ENCODE measurements around the gene MS4A2.

The MS4A2 gene

DNA sequence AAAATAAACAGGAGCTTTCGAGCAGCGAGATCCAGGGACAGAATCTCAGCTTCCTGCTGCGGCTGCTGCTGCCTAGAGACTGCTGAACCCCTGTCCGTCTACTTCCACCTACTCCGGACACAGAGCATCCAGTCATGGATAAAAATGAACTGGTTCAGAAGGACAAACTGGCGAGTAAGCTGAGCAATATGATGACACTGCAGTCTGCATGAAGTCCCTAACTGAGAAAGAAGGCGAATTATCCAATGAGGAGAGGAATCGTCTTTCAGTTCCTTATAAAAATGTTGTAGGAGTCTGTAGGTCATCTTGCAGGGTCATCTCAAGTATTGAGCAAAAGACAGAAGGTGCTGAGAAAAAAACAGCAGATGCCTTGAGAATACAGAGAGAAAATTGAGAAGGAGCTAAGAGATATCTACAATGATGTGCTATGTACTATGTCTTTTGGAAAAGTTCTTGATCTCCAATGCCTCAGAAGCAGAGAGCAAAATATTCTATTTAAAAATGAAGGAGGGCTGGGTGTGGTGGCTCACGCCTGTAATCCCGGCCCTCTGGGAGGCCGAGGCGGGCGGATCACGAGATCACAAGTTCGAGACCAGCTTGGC is 11.1 kb upstream of the MS4A2 start:
- Histone ChIP-seq H3K36me3 (ENCODE audit: control insufficient read depth, insufficient read depth, low read length, severe bottlenecking) (no peaks in the 10 kb centered on the region), H3K27me3 (replicated peaks; ENCODE audit: control insufficient read depth, insufficient read depth, low read length) (no peaks in the 10 kb centered on the region), H3K9ac (ENCODE audit: low read length) (no peak overlapping the region), H3K9me3 (ENCODE audit: control insufficient read depth, low read length) (peaks cover 4% of the 10 kb centered on the region), H3K4me3 (ENCODE audit: low read length) (no peak overlapping the region), H3K4me1 (ENCODE audit: control insufficient read depth, insufficient read depth, low read length) (no peaks in the 10 kb centered on the region)
- no peak for DNase-seq (ENCODE audit: low read depth)

DNA sequence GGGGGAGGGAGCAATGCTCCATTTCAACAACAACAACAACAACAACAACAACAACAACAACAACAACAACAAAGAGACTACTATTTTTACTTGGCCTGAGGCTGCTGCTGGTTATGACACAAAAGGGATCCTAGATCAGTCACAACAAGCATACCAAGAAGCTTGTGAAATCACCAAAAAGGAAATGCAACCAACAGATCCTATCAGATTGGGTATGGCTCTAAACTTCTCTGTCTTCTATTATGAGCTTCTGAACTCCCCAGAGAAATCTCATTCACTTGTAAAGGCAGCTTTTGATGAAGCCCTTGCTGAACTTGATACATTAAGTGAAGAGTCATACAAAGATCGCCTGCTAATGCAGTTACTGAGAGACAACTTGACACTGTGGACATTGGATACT is 10.5 kb upstream of the MS4A2 start:
- Histone ChIP-seq H3K9me3 (ENCODE audit: control insufficient read depth, low read length) (peaks cover 4% of the 10 kb centered on the region), H3K36me3 (ENCODE audit: control insufficient read depth, insufficient read depth, low read length, severe bottlenecking) (no peaks in the 10 kb centered on the region), H3K9ac (ENCODE audit: low read length) (no peak overlapping the region), H3K27me3 (replicated peaks; ENCODE audit: control insufficient read depth, insufficient read depth, low read length) (no peaks in the 10 kb centered on the region), H3K4me1 (ENCODE audit: control insufficient read depth, insufficient read depth, low read length) (no peaks in the 10 kb centered on the region), H3K4me3 (ENCODE audit: low read length) (no peak overlapping the region)
- DNase-seq (ENCODE audit: low read depth), result no peak

DNA sequence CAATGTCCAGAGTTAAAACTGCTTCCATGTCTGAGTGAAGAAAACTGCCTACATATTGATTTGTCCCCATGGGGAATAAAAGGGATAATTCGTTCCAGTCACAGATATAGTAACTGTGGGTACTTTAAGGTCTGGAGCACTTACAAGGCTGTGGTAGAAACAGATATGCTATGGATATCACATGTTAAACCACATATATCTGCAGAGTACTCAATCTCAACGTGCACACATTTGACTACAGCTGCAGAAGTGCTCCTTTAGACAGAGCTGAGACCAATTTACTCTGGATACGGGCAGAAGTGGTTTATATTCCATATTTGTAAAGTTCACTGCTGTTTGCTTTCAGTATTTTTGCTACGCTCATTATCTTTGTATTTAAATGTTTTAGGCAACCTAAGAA is 9.7 kb upstream of the MS4A2 start:
- H3K36me3 ChIP-seq (ENCODE audit: control insufficient read depth, insufficient read depth, low read length, severe bottlenecking), result no peaks in the 10 kb centered on the region
- no peak for DNase-seq (ENCODE audit: low read depth)

DNA sequence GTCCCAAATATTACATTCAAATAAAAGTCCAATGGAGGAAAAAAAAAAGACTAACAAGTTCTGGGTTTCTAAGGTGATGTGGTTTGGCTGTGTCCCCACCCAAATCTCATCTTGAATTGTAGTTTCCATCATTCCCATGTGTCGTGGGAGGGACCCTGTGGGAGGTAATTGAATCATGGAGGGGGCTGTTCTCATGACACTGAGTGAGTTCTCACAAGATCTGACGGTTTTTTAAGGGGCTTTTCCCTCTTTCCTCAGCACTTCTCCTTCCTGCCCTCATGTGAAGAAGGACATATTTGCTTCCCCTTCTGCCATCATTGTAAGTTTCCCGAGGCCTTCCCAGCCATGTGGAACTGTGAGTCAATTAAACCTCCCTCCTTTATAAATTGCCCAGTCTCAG is 7.9 kb upstream of the MS4A2 start:
- no peak overlapping the region for H3K4me3 ChIP-seq (ENCODE audit: low read length)
- no peaks in the 10 kb centered on the region for H3K27me3 ChIP-seq (replicated peaks; ENCODE audit: control insufficient read depth, insufficient read depth, low read length)
- H3K36me3 ChIP-seq (ENCODE audit: control insufficient read depth, insufficient read depth, low read length, severe bottlenecking), result no peaks in the 10 kb centered on the region
- H3K9ac ChIP-seq (ENCODE audit: low read length), result no peak overlapping the region
- DNase-seq (ENCODE audit: low read depth), result no peak
- H3K9me3 ChIP-seq (ENCODE audit: control insufficient read depth, low read length), result peaks cover 4% of the 10 kb centered on the region
- no peaks in the 10 kb centered on the region for H3K4me1 ChIP-seq (ENCODE audit: control insufficient read depth, insufficient read depth, low read length)

More for the DNA sequence above, 9.7 kb upstream of the MS4A2 start:
- Histone ChIP-seq H3K9me3 (ENCODE audit: control insufficient read depth, low read length) (peaks cover 4% of the 10 kb centered on the region), H3K9ac (ENCODE audit: low read length) (no peak overlapping the region), H3K27me3 (replicated peaks; ENCODE audit: control insufficient read depth, insufficient read depth, low read length) (no peaks in the 10 kb centered on the region), H3K4me3 (ENCODE audit: low read length) (no peak overlapping the region), H3K4me1 (ENCODE audit: control insufficient read depth, insufficient read depth, low read length) (no peaks in the 10 kb centered on the region)

DNA sequence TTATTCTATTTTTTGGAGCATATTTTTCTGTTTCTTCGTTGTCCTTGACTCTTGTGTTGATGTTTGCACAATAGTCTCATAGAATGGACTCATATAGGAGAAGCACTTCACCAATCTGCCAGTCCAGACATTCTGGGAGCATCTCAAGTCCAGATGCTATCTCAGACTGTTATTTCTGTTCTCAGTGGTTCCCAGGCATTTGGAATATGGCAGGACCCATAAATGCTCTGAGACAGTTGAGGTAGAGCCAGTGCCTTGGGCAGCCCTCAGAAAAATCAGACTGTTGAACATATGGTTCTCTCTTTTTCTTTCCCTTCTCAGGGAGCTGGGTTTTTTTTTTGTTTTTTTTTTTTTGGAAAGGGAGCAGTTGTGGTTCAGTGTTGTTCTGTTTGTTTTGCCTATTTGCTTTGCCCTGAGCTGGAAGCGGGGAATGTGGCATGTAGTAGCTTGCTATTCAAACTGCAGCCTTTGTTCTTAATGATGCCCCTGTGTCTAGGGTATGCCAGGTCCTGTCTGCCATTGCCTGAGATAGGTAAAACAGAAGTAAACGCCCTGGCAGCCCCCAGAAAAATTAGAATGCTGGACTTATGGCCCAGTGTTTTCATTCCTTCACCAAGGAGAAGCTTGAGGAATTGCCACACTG is 3.7 kb upstream of the MS4A2 start:
- no peaks in the 10 kb centered on the region for H3K27me3 ChIP-seq (replicated peaks; ENCODE audit: control insufficient read depth, insufficient read depth, low read length)

DNA sequence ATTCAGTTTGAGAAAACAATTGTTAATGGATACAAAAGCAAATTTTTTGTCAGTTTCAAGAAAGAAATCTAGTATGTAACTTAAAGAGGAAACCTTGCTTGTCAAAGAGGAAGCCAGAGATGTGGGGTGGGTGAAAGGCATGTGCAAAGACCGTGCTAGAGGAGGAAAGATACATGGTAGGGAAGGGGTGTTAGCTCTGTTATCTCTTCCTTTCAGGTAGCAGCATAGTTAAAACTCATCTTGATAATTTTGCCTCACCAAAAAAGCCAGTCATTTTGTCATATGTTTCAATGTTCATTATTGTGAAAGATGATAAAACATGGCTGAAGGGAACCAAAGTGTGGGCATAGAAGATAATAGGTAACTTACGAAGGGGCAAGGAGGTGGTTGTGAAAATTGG is 2.6 kb upstream of the MS4A2 start:
- DNase-seq (ENCODE audit: low read depth), result no peak
- no peaks in the 10 kb centered on the region for H3K36me3 ChIP-seq (ENCODE audit: control insufficient read depth, insufficient read depth, low read length, severe bottlenecking)

More for the DNA sequence above, 3.7 kb upstream of the MS4A2 start:
- Histone ChIP-seq H3K4me1 (ENCODE audit: control insufficient read depth, insufficient read depth, low read length) (no peaks in the 10 kb centered on the region), H3K4me3 (ENCODE audit: low read length) (no peak overlapping the region), H3K9me3 (ENCODE audit: control insufficient read depth, low read length) (no peaks in the 10 kb centered on the region), H3K9ac (ENCODE audit: low read length) (no peak overlapping the region), H3K36me3 (ENCODE audit: control insufficient read depth, insufficient read depth, low read length, severe bottlenecking) (no peaks in the 10 kb centered on the region)
- DNase-seq (ENCODE audit: low read depth), result no peak

DNA sequence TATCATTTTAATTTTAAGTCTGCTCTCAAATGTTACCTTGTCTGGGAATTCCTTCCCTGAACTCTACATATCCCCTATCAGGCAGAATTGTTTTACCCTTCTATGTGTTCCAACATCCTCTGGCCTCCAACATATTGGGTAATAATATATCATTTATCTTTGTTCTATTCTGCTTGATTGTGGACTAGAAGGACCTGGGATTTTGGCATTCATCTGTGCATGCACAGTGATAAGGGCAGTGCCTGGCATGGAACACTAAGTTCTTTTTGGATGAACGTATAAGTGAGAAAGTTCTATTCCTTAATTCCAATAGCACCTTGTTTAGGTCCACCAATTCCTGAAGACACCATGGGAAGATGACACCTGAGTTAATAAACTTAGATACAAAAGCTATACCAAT is 1.2 kb upstream of the MS4A2 start:
- no peak for DNase-seq (ENCODE audit: low read depth)
- Histone ChIP-seq H3K4me1 (ENCODE audit: control insufficient read depth, insufficient read depth, low read length) (no peaks in the 10 kb centered on the region), H3K9ac (ENCODE audit: low read length) (no peak overlapping the region), H3K27me3 (replicated peaks; ENCODE audit: control insufficient read depth, insufficient read depth, low read length) (no peaks in the 10 kb centered on the region), H3K9me3 (ENCODE audit: control insufficient read depth, low read length) (no peaks in the 10 kb centered on the region), H3K4me3 (ENCODE audit: low read length) (no peak overlapping the region), H3K36me3 (ENCODE audit: control insufficient read depth, insufficient read depth, low read length, severe bottlenecking) (no peaks in the 10 kb centered on the region)

More for the DNA sequence above, 2.6 kb upstream of the MS4A2 start:
- H3K9me3 ChIP-seq (ENCODE audit: control insufficient read depth, low read length), result no peaks in the 10 kb centered on the region
- no peak overlapping the region for H3K4me3 ChIP-seq (ENCODE audit: low read length)
- no peaks in the 10 kb centered on the region for H3K27me3 ChIP-seq (replicated peaks; ENCODE audit: control insufficient read depth, insufficient read depth, low read length)
- H3K4me1 ChIP-seq (ENCODE audit: control insufficient read depth, insufficient read depth, low read length), result no peaks in the 10 kb centered on the region
- no peak overlapping the region for H3K9ac ChIP-seq (ENCODE audit: low read length)

DNA sequence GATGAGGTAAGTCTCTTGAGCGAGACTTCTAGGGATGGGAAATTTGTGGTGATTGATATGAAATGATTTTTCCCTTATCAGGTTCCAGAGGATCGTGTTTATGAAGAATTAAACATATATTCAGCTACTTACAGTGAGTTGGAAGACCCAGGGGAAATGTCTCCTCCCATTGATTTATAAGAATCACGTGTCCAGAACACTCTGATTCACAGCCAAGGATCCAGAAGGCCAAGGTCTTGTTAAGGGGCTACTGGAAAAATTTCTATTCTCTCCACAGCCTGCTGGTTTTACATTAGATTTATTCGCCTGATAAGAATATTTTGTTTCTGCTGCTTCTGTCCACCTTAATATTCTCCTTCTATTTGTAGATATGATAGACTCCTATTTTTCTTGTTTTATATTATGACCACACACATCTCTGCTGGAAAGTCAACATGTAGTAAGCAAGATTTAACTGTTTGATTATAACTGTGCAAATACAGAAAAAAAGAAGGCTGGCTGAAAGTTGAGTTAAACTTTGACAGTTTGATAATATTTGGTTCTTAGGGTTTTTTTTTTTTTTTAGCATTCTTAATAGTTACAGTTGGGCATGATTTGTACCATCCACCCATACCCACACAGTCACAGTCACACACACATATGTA is 7.1 kb downstream of the MS4A2 start:
- no peak for DNase-seq (ENCODE audit: low read depth)
- Histone ChIP-seq H3K36me3 (ENCODE audit: control insufficient read depth, insufficient read depth, low read length, severe bottlenecking) (no peaks in the 10 kb centered on the region), H3K27me3 (replicated peaks; ENCODE audit: control insufficient read depth, insufficient read depth, low read length) (no peaks in the 10 kb centered on the region), H3K9me3 (ENCODE audit: control insufficient read depth, low read length) (no peaks in the 10 kb centered on the region), H3K4me3 (ENCODE audit: low read length) (no peak overlapping the region), H3K4me1 (ENCODE audit: control insufficient read depth, insufficient read depth, low read length) (no peaks in the 10 kb centered on the region), H3K9ac (ENCODE audit: low read length) (no peak overlapping the region)

DNA sequence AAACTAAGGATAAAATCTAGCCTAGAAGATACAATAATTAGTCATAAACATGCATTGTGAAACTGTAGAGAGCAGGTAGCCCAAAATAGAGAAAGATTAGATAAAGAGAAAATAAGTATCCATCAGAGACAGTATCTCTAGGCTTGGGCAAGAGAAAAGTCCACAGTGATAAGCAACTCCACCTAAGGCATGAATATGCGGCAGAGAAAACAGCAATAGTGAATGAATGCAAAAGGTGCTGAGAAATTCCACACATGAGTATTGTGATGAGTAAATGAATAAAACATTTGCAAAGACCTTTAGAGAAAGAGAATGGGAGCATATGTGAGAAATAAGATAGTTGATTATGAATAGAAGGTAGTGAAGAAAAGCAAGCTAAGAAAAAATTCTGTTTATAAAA is 8.7 kb downstream of the MS4A2 start:
- Histone ChIP-seq H3K36me3 (ENCODE audit: control insufficient read depth, insufficient read depth, low read length, severe bottlenecking) (no peaks in the 10 kb centered on the region), H3K9me3 (ENCODE audit: control insufficient read depth, low read length) (no peaks in the 10 kb centered on the region), H3K4me3 (ENCODE audit: low read length) (no peak overlapping the region), H3K4me1 (ENCODE audit: control insufficient read depth, insufficient read depth, low read length) (no peaks in the 10 kb centered on the region), H3K27me3 (replicated peaks; ENCODE audit: control insufficient read depth, insufficient read depth, low read length) (no peaks in the 10 kb centered on the region), H3K9ac (ENCODE audit: low read length) (no peak overlapping the region)
- no peak for DNase-seq (ENCODE audit: low read depth)

DNA sequence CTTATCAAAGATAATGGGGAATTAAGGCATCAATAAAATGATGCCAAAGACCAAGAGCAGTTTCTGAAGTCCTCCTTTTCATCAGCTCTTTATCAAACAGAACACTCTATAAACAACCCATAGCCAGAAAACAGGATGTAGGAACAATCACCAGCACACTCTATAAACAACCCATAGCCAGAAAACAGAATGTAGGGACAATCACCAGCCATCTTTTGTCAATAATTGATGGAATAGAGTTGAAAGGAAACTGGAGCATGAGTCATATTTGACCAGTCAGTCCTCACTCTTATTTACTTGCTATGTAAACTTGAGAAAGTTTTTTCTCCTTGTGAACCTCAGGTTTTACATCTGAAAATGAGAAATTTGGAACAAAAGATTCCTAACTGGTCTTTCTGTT is 10.0 kb downstream of the MS4A2 start:
- H3K4me3 ChIP-seq (ENCODE audit: low read length), result no peak overlapping the region
- no peak overlapping the region for H3K9ac ChIP-seq (ENCODE audit: low read length)
- no peaks in the 10 kb centered on the region for H3K4me1 ChIP-seq (ENCODE audit: control insufficient read depth, insufficient read depth, low read length)
- no peak for DNase-seq (ENCODE audit: low read depth)
- H3K9me3 ChIP-seq (ENCODE audit: control insufficient read depth, low read length), result no peaks in the 10 kb centered on the region
- no peaks in the 10 kb centered on the region for H3K36me3 ChIP-seq (ENCODE audit: control insufficient read depth, insufficient read depth, low read length, severe bottlenecking)
- no peaks in the 10 kb centered on the region for H3K27me3 ChIP-seq (replicated peaks; ENCODE audit: control insufficient read depth, insufficient read depth, low read length)

DNA sequence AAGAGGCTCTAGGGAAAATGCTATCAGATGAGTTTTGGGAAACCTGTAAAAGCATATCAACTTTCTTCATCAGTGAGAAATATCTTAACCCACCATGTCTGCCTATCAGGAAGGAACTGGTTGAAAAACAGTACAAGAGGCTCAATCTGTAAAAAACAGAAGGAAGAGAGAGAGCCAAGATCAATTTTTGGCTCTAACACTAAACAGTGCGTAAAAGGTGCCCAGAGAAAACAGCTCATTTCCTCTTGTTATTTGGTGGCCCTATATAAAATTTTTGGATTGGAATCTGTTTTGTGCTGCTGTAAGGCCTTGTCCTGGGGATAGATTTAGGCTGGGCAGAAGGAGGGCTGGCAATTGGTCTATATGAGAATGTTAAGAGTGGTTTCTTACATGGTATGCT is 12.1 kb downstream of the MS4A2 start:
- Histone ChIP-seq H3K9me3 (ENCODE audit: control insufficient read depth, low read length) (no peaks in the 10 kb centered on the region), H3K9ac (ENCODE audit: low read length) (no peak overlapping the region), H3K36me3 (ENCODE audit: control insufficient read depth, insufficient read depth, low read length, severe bottlenecking) (no peaks in the 10 kb centered on the region), H3K27me3 (replicated peaks; ENCODE audit: control insufficient read depth, insufficient read depth, low read length) (no peaks in the 10 kb centered on the region), H3K4me1 (ENCODE audit: control insufficient read depth, insufficient read depth, low read length) (no peaks in the 10 kb centered on the region), H3K4me3 (ENCODE audit: low read length) (no peak overlapping the region)
- DNase-seq (ENCODE audit: low read depth), result no peak
